Activated naive CD4-positive, alpha-beta T cell treated with anti-CD3 and anti-CD28 coated beads, Interleukin-2, amount 50 U/mL, for 72 hours (primary cell): ENCODE data around the gene HERC2. TPM values are rescaled to one million over a fixed set of nuclear protein-coding genes. Genes with fewer than 3 reads are reported as not detected.
A peak's percentile ranks its signal among the peaks of the same experiment; 100 is the strongest.
"Not testable (repeated sequence)": the region's sequence is repeated elsewhere in the genome, so short reads cannot be mapped to it uniquely, and the experiment has no call there.

Experiments
- ATAC-seq, 2 donors: fragments of 150-1000 bp; cut with Tn5 transposase; 2 replicates each; pipeline ENCODE4 v1.10.0; 2021; ENCODE audit warnings: mild to moderate bottlenecking in 2 of 2, moderate library complexity in 2 of 2
- DNase-seq, 2 donors: peaks; one replicate each; pipeline ENCODE4 v3.0.0; 2021 to 2022; ENCODE audit warnings: low spot score in 2 of 2
- H3K27ac Mint-ChIP-seq, 2 donors: one replicate each; pipeline ENCODE4 v1.8.0; 2022; ENCODE audit warnings: mild to moderate bottlenecking in 2 of 2, mixed read lengths in 2 of 2
- H3K36me3 Mint-ChIP-seq, 2 donors: one replicate each; pipeline ENCODE4 v1.8.0; 2022; ENCODE audit warnings: mixed read lengths in 2 of 2
- H3K9me3 Mint-ChIP-seq, 2 donors: one replicate each; pipeline ENCODE4 v1.8.0; 2022; ENCODE audit warnings: mixed read lengths in 2 of 2
- total RNA-seq, 2 donors: library from RNA; stranded (reverse); gene quantifications; one replicate each; pipeline ENCODE4 v1.2.3, GENCODE V29; 2022

Gene HERC2
- total RNA-seq, 2 donors from 2014 or later = 27.5 to 36.4 TPM

DNA sequence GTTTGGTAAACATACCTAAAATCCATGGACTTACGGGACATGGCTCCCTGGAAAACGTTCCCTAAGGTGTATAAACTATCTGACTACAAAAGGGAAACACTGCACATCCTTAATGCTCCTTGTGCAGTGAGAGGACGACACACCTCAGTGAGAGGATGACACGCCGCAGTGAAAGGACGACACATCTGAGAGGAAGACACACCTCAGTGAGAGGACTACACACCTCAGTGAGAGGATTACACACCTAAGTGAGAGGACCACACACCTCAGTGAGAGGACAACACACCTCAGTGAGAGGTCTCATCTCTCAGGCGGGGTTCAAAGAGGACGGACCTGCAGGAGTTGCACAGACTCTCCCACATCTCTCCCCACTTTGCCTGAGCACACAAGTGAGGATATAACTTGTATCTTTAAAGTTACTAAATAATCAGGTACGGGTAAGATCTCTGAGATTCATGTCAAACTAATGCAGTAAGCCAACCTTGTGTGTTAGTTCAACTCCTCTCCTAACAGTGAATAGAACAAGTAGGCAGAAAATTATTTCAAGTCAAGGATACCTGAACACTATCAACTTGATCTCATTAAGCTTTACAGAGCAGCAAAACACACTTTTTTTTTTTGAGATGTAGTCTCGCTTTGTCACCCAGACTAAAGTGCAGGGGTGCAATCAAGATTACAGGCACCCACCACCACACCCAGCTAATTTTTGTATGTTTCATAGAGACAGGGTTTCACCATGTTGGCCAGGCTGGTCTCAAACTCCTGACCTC is 32.1 kb downstream of the HERC2 start:
- Mint-ChIP-seq H3K36me3 (peaks cover 32 to 39% of the 10 kb centered on the region in 2 donors), H3K9me3 (peaks cover 10 to 17% of the 10 kb centered on the region in 2 donors), H3K27ac (no peak overlapping the region)
- no peak for DNase-seq
- ATAC-seq = no peak

DNA sequence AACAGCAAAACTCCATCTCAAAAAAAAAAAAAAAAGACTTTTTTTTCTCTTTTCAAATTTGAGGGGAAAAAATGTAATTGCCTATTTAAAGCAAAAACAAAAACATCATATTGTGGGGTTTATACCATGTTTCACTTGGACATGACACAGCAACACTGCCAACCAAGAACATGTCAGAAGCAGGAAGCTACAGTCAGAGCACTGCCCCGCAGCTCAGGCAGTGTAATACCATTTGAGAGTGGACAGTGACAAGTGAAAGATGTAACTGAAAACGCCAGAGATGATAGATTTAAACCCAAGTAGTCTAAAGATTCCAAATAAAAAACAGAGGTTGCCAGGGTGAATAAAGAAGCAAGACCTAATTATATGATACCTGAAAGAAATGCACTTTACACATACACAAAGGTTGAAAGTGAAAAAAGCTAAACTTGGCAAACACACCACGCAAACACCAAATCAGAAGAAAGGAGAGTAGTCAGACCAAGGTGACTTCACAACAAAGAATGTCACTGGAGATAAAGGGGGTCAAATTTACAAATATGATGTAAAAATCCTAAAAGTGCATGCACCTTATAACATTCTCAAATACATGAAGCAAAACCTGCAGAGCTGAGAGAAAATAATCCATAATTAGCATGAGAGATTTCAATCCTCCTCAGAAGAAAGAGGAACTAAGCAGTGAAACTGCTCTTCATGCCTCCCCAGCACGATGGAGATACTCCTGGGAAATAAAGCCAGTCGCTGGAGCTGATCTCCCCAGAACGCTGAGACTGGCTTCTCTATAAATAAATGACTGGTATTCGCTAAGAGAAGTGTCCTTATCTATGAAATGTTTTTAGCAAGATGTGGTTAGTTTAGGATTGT is 32.9 kb downstream of the HERC2 start:
- not testable (repeated sequence) for H3K27ac Mint-ChIP-seq, ATAC-seq
- peaks cover 35 to 39% of the 10 kb centered on the region in 2 donors for H3K36me3 Mint-ChIP-seq

DNA sequence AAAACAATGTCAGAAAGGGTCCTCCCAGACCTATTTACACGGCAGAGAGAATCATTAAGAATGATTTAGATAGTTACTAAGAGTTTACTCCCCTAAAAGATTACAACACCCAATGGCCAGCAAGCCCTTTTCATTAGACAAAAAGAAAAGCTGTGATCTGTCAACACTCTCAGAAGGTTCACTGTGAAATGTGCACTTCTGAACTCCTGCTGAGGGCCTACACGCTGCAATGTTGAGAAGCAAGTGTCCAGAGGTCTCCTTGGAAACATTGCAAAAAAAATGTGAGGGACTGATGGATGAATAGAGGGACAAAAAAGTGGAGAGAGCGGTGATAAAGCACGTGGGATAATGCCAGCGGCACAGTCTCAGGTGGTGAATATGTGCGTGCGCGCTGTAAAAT is 35.3 kb downstream of the HERC2 start:
- Mint-ChIP-seq H3K36me3 (peaks cover 39 to 43% of the 10 kb centered on the region in 2 donors), H3K9me3 (peaks cover 10 to 20% of the 10 kb centered on the region in 2 donors)
- ATAC-seq, H3K27ac Mint-ChIP-seq, DNase-seq: not testable (repeated sequence)

More for the DNA sequence above, 32.9 kb downstream of the HERC2 start:
- peaks cover 10 to 17% of the 10 kb centered on the region in 2 donors for H3K9me3 Mint-ChIP-seq
- not testable (repeated sequence) for DNase-seq

DNA sequence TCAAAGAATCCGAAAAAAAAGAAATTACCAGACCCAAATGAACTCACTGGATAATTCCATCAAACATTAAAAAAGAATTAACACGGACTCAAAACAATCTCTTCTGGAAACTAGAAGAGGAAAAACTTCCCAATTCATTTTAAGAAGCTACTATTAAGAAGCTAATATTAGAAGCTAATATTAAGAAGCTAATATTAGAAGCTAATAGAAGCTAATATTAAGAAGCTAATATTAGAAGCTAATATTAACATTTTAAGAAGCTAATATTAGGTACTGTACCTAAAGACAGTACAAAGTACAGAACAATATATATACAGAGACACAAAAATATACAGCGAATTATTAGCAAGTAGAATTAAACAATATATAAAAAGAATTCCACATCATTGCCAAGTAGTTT is 35.9 kb downstream of the HERC2 start:
- H3K36me3 Mint-ChIP-seq = peaks cover 38 to 41% of the 10 kb centered on the region in 2 donors

DNA sequence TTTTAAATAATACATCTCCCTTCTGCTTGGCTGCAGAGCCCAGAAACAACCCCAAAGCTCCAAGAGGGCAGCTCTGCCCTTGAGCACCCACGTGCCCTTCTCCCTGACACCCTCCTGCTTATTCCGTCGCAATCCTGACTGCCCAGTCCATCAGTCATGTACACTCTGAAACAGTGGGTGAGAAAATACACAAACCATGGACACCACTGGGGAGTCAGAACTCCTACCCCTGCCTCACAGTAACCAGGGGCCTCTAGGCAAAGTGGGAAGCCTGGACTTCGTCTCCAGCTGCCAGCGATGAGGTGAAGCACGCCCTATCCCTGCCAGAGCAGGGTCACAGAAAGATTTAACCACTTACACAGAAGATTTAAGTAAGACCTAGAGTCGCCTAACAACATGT is 40.1 kb downstream of the HERC2 start:
- no peak for DNase-seq
- no peak for ATAC-seq
- no peak overlapping the region for H3K27ac Mint-ChIP-seq
- H3K9me3 Mint-ChIP-seq = peaks cover 0 to 4% of the 10 kb centered on the region in 2 donors
- peaks cover 18 to 19% of the 10 kb centered on the region in 2 donors for H3K36me3 Mint-ChIP-seq

More for the DNA sequence above, 35.9 kb downstream of the HERC2 start:
- H3K9me3 Mint-ChIP-seq = peaks cover 10 to 20% of the 10 kb centered on the region in 2 donors
- ATAC-seq (no peak), DNase-seq (no peak)
- H3K27ac Mint-ChIP-seq = no peak overlapping the region

DNA sequence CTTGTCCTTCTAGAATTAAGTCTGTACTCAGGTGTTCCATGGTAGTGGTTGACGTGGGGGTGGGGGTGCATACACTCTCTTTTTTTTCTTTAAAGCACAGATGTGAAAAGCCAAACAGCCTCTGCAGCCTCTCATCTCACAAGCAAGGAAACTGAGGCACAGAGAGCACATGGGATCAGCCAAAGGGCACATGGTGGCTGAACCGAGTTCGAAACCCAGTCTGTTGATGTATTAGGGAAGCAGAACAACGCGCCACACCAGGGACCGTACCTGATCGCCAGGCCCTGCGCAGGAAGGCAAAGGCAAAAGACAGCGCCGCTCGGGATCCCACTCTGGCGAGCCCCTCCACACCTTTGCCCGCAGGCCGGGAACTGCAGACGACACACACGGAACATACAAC is 47.3 kb downstream of the HERC2 start:
- no peak for ATAC-seq
- H3K9me3 Mint-ChIP-seq = no peaks in the 10 kb centered on the region
- DNase-seq = no peak

DNA sequence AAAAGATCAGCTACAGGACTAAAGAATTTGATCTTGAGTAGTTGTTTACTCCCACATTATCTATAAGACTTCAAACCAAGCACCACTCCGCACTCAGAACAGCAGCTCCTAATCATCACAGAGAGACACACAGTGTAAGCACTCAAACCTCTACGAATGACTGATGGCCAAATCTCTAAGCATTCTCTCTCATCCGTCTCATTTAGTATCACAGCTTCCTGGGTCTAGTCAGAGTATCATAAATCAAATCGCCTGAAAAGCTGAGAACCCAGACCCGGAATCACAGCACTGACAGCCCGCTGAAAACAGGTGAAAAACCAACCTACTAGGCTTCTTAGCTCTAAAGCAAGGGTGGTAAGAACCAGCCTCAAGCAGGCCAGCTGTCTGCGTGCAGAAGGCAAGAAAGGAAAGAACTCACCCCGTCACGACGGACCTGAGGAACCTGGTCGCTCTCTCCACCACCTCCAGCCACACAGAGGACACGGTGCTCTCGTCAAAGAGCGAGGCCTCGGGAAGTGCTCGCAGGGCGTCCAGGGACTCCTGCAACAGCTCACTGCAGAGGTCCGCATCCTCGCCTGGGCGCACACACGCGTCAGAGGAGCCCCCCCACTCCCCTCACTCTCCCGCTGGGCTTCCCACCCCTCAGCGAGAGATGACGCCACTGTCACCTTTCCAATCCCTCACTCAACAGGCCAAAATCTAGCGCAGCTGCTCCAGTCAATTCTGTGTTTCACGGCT is 47.9 kb downstream of the HERC2 start:
- Mint-ChIP-seq H3K36me3 (peaks cover 0 to 3% of the 10 kb centered on the region in 2 donors), H3K9me3 (no peaks in the 10 kb centered on the region), H3K27ac (no peak overlapping the region)
- DNase-seq (no peak), ATAC-seq (no peak)

More for the DNA sequence above, 47.3 kb downstream of the HERC2 start:
- Mint-ChIP-seq H3K36me3 (no peaks in the 10 kb centered on the region), H3K27ac (no peak overlapping the region)

DNA sequence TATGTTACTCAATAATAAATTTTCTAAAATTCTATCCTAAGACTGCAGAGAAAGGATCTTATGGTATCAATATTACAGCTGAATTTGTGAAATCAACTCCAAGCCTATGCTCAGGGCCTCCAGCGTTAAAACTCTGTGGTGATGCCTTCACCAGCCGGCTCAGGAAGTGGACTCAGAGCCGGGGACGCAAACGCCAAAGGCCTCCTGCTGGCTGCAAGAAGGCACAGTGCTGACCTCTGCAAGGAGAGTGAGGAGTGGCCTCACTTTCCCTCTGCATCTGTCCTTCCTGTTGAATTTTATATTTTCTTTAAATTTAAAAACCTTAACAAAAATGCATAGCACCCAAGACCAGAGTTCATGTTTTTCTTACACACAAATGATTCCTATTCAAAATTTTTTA is 48.5 kb downstream of the HERC2 start:
- Mint-ChIP-seq H3K27ac (no peak overlapping the region), H3K9me3 (no peaks in the 10 kb centered on the region), H3K36me3 (peaks cover 0 to 8% of the 10 kb centered on the region in 2 donors)
- DNase-seq (no peak), ATAC-seq (no peak)

DNA sequence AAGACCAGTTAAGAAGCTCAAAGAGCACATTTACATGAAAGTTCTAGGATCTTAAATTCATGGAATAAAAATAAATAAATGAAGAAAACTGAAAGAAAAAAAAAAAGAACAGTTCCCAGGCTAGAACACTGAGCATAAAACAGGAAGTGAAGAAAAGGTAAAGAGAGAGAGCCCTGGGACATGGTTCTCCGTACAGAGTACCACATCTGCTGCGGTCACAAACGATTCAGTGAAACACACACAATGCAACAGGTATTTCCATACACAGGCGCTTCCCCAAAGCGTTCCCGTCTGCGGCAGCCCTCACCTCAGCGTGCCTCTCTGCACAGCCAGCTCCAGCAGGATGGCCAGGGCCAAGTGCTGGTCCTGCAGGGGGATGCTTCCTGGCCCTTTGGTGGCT is 49.4 kb downstream of the HERC2 start:
- ATAC-seq (no peak), DNase-seq (no peak)
- Mint-ChIP-seq H3K36me3 (peaks cover 5 to 15% of the 10 kb centered on the region in 2 donors), H3K9me3 (no peaks in the 10 kb centered on the region), H3K27ac (no peak overlapping the region)

DNA sequence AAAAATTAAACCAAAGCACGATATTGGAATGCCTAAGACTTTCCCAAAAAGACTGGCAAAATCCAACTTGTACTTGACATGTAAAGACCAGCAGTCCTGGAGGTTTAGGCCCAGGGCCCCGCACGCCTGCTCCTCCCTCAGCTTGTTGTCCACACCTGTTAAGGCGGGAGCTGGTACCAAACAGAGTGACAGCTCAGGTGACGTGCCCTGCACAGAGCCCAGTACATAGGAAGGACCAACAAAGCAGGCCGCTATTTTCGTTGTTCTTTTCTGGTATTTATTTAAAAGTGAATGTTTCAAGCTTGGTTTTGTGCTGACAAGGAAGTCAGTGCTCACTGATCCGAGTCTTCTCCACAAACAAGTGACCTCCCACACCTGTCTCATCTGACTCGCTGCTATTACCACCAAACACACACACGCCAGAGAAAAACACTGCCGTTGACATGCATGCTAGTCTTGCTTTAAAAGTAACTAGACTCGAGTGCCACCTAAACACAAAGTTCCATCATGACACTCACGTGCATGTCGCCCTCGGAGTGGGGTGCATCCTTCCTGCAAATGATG is 50.2 kb downstream of the HERC2 start:
- no peaks in the 10 kb centered on the region for H3K9me3 Mint-ChIP-seq
- ATAC-seq (no peak), DNase-seq (no peak)
- no peak overlapping the region for H3K27ac Mint-ChIP-seq
- peaks cover 9 to 17% of the 10 kb centered on the region in 2 donors for H3K36me3 Mint-ChIP-seq

DNA sequence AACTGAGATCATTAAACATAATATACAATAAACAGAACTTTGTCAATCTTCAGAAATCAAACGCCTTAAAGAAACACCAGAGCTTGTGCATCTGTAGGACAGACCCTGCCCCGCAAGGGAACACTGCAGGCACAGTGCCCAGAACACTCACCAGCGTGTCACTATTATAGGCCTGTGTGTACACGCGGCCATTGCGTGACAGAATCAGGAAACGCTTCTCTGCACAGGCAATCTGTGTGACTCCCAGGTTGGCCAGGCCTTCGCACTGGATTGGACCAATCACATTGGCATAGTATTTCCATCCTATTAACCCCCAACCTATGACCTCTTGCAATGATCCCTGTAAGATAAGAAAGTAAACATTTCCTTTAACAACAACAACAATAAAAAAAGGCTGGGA is 52.9 kb downstream of the HERC2 start:
- Mint-ChIP-seq H3K27ac (no peak overlapping the region), H3K9me3 (no peaks in the 10 kb centered on the region), H3K36me3 (peaks cover 9 to 17% of the 10 kb centered on the region in 2 donors)
- DNase-seq = no peak
- no peak for ATAC-seq

DNA sequence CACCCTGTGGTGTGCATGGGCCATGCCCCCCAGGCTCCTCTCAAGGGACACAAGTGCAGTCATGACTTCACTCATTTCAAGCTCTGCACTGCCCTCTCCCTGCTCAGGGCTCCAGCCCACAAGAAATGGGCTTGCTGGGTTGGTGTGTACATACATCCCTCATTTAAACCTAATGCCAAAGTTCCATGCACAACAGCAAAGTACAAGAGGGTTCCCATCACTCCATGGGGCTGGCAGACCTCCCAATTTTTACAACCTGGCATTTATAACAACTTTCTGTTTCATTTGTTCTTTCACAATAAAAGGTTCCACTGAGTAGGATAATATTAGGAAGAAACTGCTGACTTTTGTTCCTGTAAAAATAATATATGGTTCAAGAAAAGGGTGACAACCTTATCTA is 54.3 kb downstream of the HERC2 start:
- H3K27ac Mint-ChIP-seq = peak overlapping the region in 1 of 2 donors; percentile 51
- no peaks in the 10 kb centered on the region for H3K9me3 Mint-ChIP-seq
- H3K36me3 Mint-ChIP-seq = peaks cover 9 to 17% of the 10 kb centered on the region in 2 donors
- no peak for ATAC-seq
- no peak for DNase-seq

DNA sequence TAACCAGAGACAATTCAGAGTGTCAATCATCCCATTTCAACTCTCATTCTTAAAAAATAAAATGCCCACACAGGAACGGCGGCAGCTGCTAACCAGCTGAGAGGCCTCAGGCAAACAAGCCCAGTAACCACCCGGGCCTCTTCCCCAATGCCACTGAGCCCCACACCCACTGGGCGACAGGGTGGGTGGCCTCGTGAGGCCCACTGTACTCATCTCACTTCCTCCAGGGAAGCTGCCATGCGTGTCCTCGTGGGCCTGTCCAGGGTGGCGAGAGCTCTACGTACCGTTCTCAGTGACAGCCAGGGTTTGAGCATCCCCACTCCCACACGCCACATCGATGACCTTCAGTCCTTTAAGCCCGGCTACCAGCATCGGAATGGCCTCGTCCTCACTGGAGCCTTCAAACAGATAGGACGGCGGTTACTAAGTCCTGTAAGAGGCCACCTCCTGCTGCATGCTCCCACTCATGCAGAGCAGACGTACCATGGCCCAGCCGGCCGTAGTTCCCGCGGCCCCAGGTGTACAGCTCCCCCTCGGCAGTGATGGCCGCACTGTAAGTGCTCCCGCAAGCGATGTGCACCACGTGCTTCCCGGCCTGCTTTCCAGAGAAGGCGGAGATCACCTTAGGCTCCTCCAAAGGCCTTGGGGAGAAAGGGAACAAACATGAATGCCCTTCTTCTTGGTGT is 56.5 kb downstream of the HERC2 start:
- ATAC-seq = no peak
- peaks cover 9 to 17% of the 10 kb centered on the region in 2 donors for H3K36me3 Mint-ChIP-seq
- no peak for DNase-seq
- H3K27ac Mint-ChIP-seq = no peak overlapping the region
- H3K9me3 Mint-ChIP-seq = no peaks in the 10 kb centered on the region

DNA sequence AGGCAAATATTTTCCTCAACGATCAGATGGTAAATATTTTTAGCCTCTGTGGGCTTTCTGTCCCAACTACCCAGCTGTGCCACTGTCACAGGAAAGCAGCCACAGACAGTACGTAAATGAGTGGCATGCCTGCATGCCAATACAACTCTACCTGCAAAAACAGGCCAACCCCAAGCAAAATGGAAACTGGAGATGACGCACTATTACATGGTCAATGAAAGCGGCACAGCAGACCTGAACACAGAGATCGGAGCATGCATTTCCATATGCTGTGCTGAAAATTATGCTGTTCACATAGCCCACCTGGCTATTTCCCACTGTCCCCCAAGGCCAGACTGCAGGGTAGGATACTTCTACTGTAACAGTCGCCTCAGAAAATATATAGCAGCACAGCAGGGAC is 57.8 kb downstream of the HERC2 start:
- DNase-seq = no peak
- peaks cover 9 to 15% of the 10 kb centered on the region in 2 donors for H3K36me3 Mint-ChIP-seq
- no peak for ATAC-seq
- no peak overlapping the region for H3K27ac Mint-ChIP-seq
- no peaks in the 10 kb centered on the region for H3K9me3 Mint-ChIP-seq

DNA sequence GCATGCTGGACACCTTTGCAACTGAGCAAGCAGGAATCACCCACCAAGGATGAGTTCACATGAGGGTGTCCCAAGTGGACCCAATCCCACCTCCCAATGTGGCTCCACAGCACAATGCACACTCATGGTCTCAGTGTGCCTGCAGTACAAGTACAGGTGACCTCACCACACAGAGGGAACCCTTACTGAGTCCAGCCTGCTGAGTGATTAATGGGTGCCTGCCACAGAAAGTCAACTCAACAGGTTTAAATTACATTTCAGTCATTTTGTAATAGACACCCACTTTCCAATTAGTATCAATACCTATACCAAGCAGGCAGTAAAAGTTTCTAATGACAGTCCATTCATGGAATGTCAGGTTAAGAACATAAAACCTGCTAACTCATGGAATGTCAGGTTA is 59.5 kb downstream of the HERC2 start:
- ATAC-seq (no peak), DNase-seq (no peak)
- Mint-ChIP-seq H3K36me3 (peaks cover 2% of the 10 kb centered on the region in 2 donors), H3K9me3 (no peaks in the 10 kb centered on the region), H3K27ac (no peak overlapping the region)

DNA sequence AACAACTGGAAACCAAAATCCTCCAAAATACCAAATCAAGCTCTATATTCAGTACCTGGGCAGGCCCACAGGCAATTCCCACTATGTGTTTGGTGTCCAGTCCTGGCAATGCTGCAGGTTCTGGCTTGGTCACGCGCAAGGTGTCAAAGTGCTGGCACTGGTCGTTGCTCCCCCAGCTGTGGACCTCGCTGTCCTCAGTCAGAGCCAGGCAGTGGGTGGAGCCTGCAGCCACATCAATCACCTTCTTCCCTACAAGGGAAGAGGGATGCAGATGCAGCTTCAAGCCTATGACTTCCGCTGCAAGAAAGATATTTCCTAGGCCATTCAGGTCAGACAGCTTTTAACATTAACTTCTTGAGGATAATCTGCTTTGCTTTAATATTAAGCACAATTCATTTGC is 61.3 kb downstream of the HERC2 start:
- ATAC-seq = no peak
- DNase-seq = no peak
- no peak overlapping the region for H3K27ac Mint-ChIP-seq
- no peaks in the 10 kb centered on the region for H3K9me3 Mint-ChIP-seq
- peaks cover under 1 to 7% of the 10 kb centered on the region in 2 donors for H3K36me3 Mint-ChIP-seq
